IMR-90 (cell line): ENCODE measurements around the gene TMEM61. TPM values are rescaled to one million over a fixed set of nuclear protein-coding genes. Genes with fewer than 3 reads are reported as not detected.

Source experiments
- ATAC-seq: fragments of 200-7000 bp; cut with Tn5 transposase; 2 replicates; pipeline ENCODE4 v1.9.1; 2020; ENCODE audit warnings: low read depth, mild to moderate bottlenecking, moderate library complexity
- BruUV-seq: library from RNA; stranded (reverse); fragments of 400-500 nt; replicated peaks from 2 replicates; lab custom pipeline; 2021; lab: Mats Ljungman, UMichigan
- CTCF ChIA-PET: fragments of 300-600 bp; formaldehyde crosslinking; extraction: SDS; loops from one replicate; lab custom pipeline; 2021; ENCODE audit warnings: antibody characterized with exemption; lab: Yijun Ruan, JAX
- POLR2A ChIA-PET: fragments of 300-600 bp; sonication (Branson Sonifier 250); formaldehyde crosslinking; loops from one replicate; lab custom pipeline; 2022; ENCODE audit warnings: antibody characterized with exemption; ENCODE audit not compliant: unreplicated experiment; lab: Charles Lee
- DNase-seq: peaks from one replicate; pipeline ENCODE4 v3.0.0; 2013
- H2AFZ ChIP-seq: replicated peaks from 2 replicates; pipeline ENCODE3; 2013; ENCODE audit warnings: low read length, mild to moderate bottlenecking; ENCODE audit not compliant: poor library complexity
- H2AK5ac ChIP-seq: 2 replicates; pipeline ENCODE4 v1.6.1; 2013; ENCODE audit warnings: low read depth, low read length, inconsistent platforms
- H2AK9ac ChIP-seq: replicated peaks from 2 replicates; pipeline ENCODE3; 2013; ENCODE audit warnings: mild to moderate bottlenecking, low read depth, low read length, moderate library complexity; ENCODE audit not compliant: poor library complexity
- H2BK120ac ChIP-seq: 2 replicates; pipeline ENCODE4 v1.6.1; 2013; ENCODE audit warnings: low read depth, low read length, inconsistent platforms
- H2BK15ac ChIP-seq: 3 replicates; pipeline ENCODE4 v1.6.1; 2013; ENCODE audit warnings: low read depth, low read length, inconsistent platforms
- H2BK20ac ChIP-seq: 2 replicates; pipeline ENCODE4 v1.6.1; 2013; ENCODE audit warnings: low read depth, mild to moderate bottlenecking, inconsistent platforms, low read length, moderate library complexity
- H2BK5ac ChIP-seq: 2 replicates; pipeline ENCODE4 v1.6.1; 2013; ENCODE audit warnings: mild to moderate bottlenecking, low read depth, low read length, inconsistent platforms; ENCODE audit not compliant: poor library complexity, severe bottlenecking
- H3K14ac ChIP-seq: replicated peaks from 2 replicates; pipeline ENCODE4 v1.6.1; 2013; ENCODE audit warnings: low read depth, low read length, inconsistent platforms
- H3K18ac ChIP-seq: 2 replicates; pipeline ENCODE4 v1.6.1; 2013; ENCODE audit warnings: low read depth, low read length, control low read depth
- H3K23ac ChIP-seq: 2 replicates; pipeline ENCODE4 v1.6.1; 2013; ENCODE audit warnings: low read depth, low read length, inconsistent platforms
- H3K27ac ChIP-seq: 2 replicates; pipeline ENCODE4 v1.5.1; 2013; ENCODE audit warnings: mild to moderate bottlenecking, control low read depth, low read length; ENCODE audit not compliant: insufficient read depth
- H3K27me3 ChIP-seq: 2 replicates; pipeline ENCODE4 v1.6.1; 2013; ENCODE audit warnings: low read length; ENCODE audit not compliant: control insufficient read depth, insufficient read depth
- H3K36me3 ChIP-seq: 2 replicates; pipeline ENCODE4 v1.6.1; 2013; ENCODE audit warnings: low read length, mixed read lengths; ENCODE audit not compliant: control insufficient read depth, insufficient read depth
- H3K4ac ChIP-seq: 2 replicates; pipeline ENCODE4 v1.6.1; 2013; ENCODE audit warnings: low read depth, low read length, inconsistent platforms
- H3K4me1 ChIP-seq: 2 replicates; pipeline ENCODE4 v1.6.1; 2013; ENCODE audit warnings: low read length, mixed read lengths; ENCODE audit not compliant: control insufficient read depth, insufficient read depth
- H3K4me2 ChIP-seq: 2 replicates; pipeline ENCODE4 v1.6.1; 2013; ENCODE audit warnings: low read depth, mild to moderate bottlenecking, control low read depth, low read length, moderate library complexity
- H3K4me3 ChIP-seq: 2 replicates; pipeline ENCODE4 v1.5.1; 2013; ENCODE audit warnings: low read depth, mild to moderate bottlenecking, control low read depth, low read length, moderate library complexity; ENCODE audit not compliant: insufficient read depth
- H3K56ac ChIP-seq: 2 replicates; pipeline ENCODE4 v1.6.1; 2013; ENCODE audit warnings: low read length, inconsistent platforms; ENCODE audit not compliant: insufficient read depth; ENCODE audit errors: extremely low read depth
- H3K79me1 ChIP-seq, 2 experiments: 2 replicates each; pipeline ENCODE4 v1.6.1; 2013; ENCODE audit warnings: low read length in 2 of 2, inconsistent platforms in 1 of 2, low read depth in 1 of 2
- H3K9ac ChIP-seq: 2 replicates; pipeline ENCODE4 v1.6.1; 2013; ENCODE audit warnings: low read depth, low read length, control low read depth
- H3K9me1 ChIP-seq: 2 replicates; pipeline ENCODE4 v1.6.1; 2013; ENCODE audit warnings: low read length, inconsistent platforms; ENCODE audit not compliant: insufficient read depth
- H3K9me3 ChIP-seq: 2 replicates; pipeline ENCODE4 v1.6.1; 2013; ENCODE audit warnings: low read length; ENCODE audit not compliant: control insufficient read depth, insufficient read depth
- H4K20me1 ChIP-seq: 2 replicates; pipeline ENCODE4 v1.6.1; 2013; ENCODE audit warnings: low read length, inconsistent platforms; ENCODE audit not compliant: insufficient read depth
- H4K5ac ChIP-seq: 2 replicates; pipeline ENCODE4 v1.6.1; 2013; ENCODE audit warnings: mild to moderate bottlenecking, low read depth, low read length, control low read depth
- H4K8ac ChIP-seq, 2 experiments: 2 replicates each; pipeline ENCODE4 v1.6.1; 2013; ENCODE audit warnings: low read depth in 2 of 2, low read length in 2 of 2, control low read depth in 1 of 2, inconsistent platforms in 1 of 2
- H4K91ac ChIP-seq: 2 replicates; pipeline ENCODE4 v1.6.1; 2013; ENCODE audit warnings: low read depth, low read length, inconsistent platforms; ENCODE audit not compliant: insufficient read depth
- CEBPB ChIP-seq: IDR thresholded peaks from 2 replicates; pipeline ENCODE4 v1.6.1; 2012; ENCODE audit warnings: low read depth, low read length, improper control_type of control experiment
- CHD1 ChIP-seq: IDR thresholded peaks from 2 replicates; pipeline ENCODE4 v1.6.1; 2012; ENCODE audit warnings: low read depth, low read length, improper control_type of control experiment
- CTCF ChIP-seq: conservative IDR thresholded peaks from 2 replicates; pipeline ENCODE4 v1.5.1; 2012; ENCODE audit warnings: mild to moderate bottlenecking, low read depth, low read length, improper control_type of control experiment
- FOS ChIP-seq: fragments of 150-350 bp; IDR thresholded peaks from 2 replicates; pipeline ENCODE4 v1.6.1; 2016; ENCODE audit warnings: low read depth, low read length
- MAFK ChIP-seq: IDR thresholded peaks from 2 replicates; pipeline ENCODE4 v1.6.1; 2012; ENCODE audit warnings: low read depth, low read length, improper control_type of control experiment
- MAZ ChIP-seq: IDR thresholded peaks from 2 replicates; pipeline ENCODE4 v1.6.1; 2012; ENCODE audit warnings: low read depth, mild to moderate bottlenecking, low read length, improper control_type of control experiment, moderate library complexity, borderline replicate concordance
- RAD21 ChIP-seq: IDR thresholded peaks from 2 replicates; pipeline ENCODE4 v1.6.1; 2012; ENCODE audit warnings: low read length, improper control_type of control experiment
- SMC3 ChIP-seq: fragments of 150-350 bp; IDR thresholded peaks from 2 replicates; pipeline ENCODE4 v1.6.1; 2016; ENCODE audit warnings: low read depth, mild to moderate bottlenecking, antibody characterized with exemption, low read length, moderate library complexity
- WGBS, 2 experiments: methylation state at CpG; one replicate each; pipeline versions ENCODE4 v1.1.5 to v1.1.7; 2013; ENCODE audit warnings: missing lambda C conversion rate in 2 of 2; ENCODE audit not compliant: insufficient read length in 1 of 2; ENCODE audit errors: extremely low coverage in 2 of 2; 5-methylcytosine and 5-hydroxymethylcytosine counted together
- dilution Hi-C: fragments of 300-500 bp; cut with HindIII; formaldehyde crosslinking; loops from one replicate; pipeline ENCODE4 v1.14.3; 2018; ENCODE audit warnings: low sequenced_read_pairs; ENCODE audit not compliant: unreplicated experiment
- in situ Hi-C: fragments of 300-500 bp; cut with MboI; formaldehyde crosslinking; loops from 3 replicates; pipeline ENCODE4 v1.14.3; 2019; ENCODE audit warnings: low sequenced_read_pairs, inconsistent platforms, mixed read lengths
- intact Hi-C: fragments of 100-400 bp; cut with micrococcal nuclease; formaldehyde crosslinking; loops from 2 replicates; pipeline ENCODE4 v1.10.0; 2022
- polyA plus RNA-seq, 3 experiments: library from polyadenylated mRNA; depleted of rRNA; stranded (reverse); fragments of >200 nt; gene quantifications; 2 replicates each; pipeline ENCODE4 v1.2.3, GENCODE V29; 2012; ENCODE audit warnings: low replicate concordance in 1 of 3
- total RNA-seq: library from RNA; depleted of rRNA; stranded (reverse); fragments of >200 nt; gene quantifications from 2 replicates; pipeline ENCODE4 v1.2.3, GENCODE V29; 2012
- TF ChIP-seq, protein P1 (sequence below): fragments of 150-350 bp; IDR thresholded peaks from 2 replicates; pipeline ENCODE4 v1.6.1; 2017; ENCODE audit warnings: mild to moderate bottlenecking, antibody characterized with exemption, low read length, low read depth

The TMEM61 gene
- total and polyA plus RNA-seq, 2 of the 4 experiments (the other 2 are of a cell fraction), result not detected

GRCh38 chr1:54995013-54995760, 14.8 kb downstream of the TMEM61 start:
- H4K5ac ChIP-seq, result no peak overlapping the region
- no peak overlapping the region for H4K8ac ChIP-seq
- H3K4me3 ChIP-seq, result no peak overlapping the region
- H3K9ac ChIP-seq, result no peak overlapping the region
- BruUV-seq, result no TSS peak
- no peak overlapping the region for H2BK20ac ChIP-seq
- no peak overlapping the region for H2AFZ ChIP-seq
- DNase-seq (no peak), ATAC-seq (no peak)
- no peak overlapping the region for H2BK15ac ChIP-seq
- 53% methylated on average over 6 of the region's 12 CpGs; no CpG with 5 or more reads in 1 of the 2 experiments for WGBS, 2 experiments
- in situ Hi-C loops (loop anchor here (5.0 kb wide), 1 partner anchor 43 kb away; no protein-coding TSS in a partner anchor), dilution Hi-C loops (no loop called here), intact Hi-C loops (loop anchor here (5.0 kb wide), 1 partner anchor 183 kb away; no protein-coding TSS in a partner anchor)
- H3K79me1 ChIP-seq, result no peaks in the 10 kb centered on the region
- no peak for TF ChIP-seq FOS
- no peak for TF ChIP-seq CTCF
- no peak for TF ChIP-seq MAFK
- TF ChIP-seq, protein P1, sequence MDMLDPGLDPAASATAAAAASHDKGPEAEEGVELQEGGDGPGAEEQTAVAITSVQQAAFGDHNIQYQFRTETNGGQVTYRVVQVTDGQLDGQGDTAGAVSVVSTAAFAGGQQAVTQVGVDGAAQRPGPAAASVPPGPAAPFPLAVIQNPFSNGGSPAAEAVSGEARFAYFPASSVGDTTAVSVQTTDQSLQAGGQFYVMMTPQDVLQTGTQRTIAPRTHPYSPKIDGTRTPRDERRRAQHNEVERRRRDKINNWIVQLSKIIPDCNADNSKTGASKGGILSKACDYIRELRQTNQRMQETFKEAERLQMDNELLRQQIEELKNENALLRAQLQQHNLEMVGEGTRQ, result no peak
- no peak for TF ChIP-seq CHD1
- TF ChIP-seq SMC3, result no peak
- no peak for TF ChIP-seq MAZ
- TF ChIP-seq RAD21, result no peak
- no peak for TF ChIP-seq CEBPB
- no peak overlapping the region for H2BK120ac ChIP-seq
- H3K18ac ChIP-seq, result no peak overlapping the region
- no peak overlapping the region for H4K91ac ChIP-seq
- ChIA-PET CTCF (interaction anchor here (1.4 to 1.7 kb wide), 3 partner anchors 18 to 50 kb away, joined by 6 to 13 read pairs (median 9); no protein-coding TSS in a partner anchor), POLR2A (no interaction called here)
- no peaks in the 10 kb centered on the region for H3K36me3 ChIP-seq
- no peak overlapping the region for H3K14ac ChIP-seq
- H3K27me3 ChIP-seq, result peaks cover 67% of the 10 kb centered on the region
- H3K23ac ChIP-seq, result no peak overlapping the region
- no peak overlapping the region for H3K56ac ChIP-seq
- no peaks in the 10 kb centered on the region for H3K9me1 ChIP-seq
- H3K4me2 ChIP-seq, result no peak overlapping the region
- no peak overlapping the region for H3K4ac ChIP-seq
- H2BK5ac ChIP-seq, result no peak overlapping the region
- no peaks in the 10 kb centered on the region for H3K9me3 ChIP-seq
- peaks cover 7% of the 10 kb centered on the region; the same call in 1 of the 2 replicates for H4K20me1 ChIP-seq
- no peak overlapping the region for H2AK5ac ChIP-seq
- H3K4me1 ChIP-seq, result no peaks in the 10 kb centered on the region
- H3K27ac ChIP-seq, result no peak overlapping the region
- H2AK9ac ChIP-seq, result no peak overlapping the region
